ENCODE data around the gene AK9. TPM values are rescaled to one million over a fixed set of nuclear protein-coding genes. Genes with fewer than 3 reads are reported as not detected.
A peak's percentile ranks its signal among the peaks of the same experiment; 100 is the strongest.
"Not testable (repeated sequence)": the region's sequence is repeated elsewhere in the genome, so short reads cannot be mapped to it uniquely, and the experiment has no call there.

The AK9 gene
- total RNA-seq, 1 donor from 2014 or later, result 4.5 TPM

GRCh38 chr6:109696355-109696754, 5.4 kb upstream of the AK9 start:
- DNase-seq (ENCODE audit: low read depth), result no peak
- no peak overlapping the region for H3K4me3 ChIP-seq (ENCODE audit: low read depth, low read length)
- no peak for TF ChIP-seq CTCF (conservative IDR thresholded peaks at IDR 0.05; ENCODE audit: low read depth, low read length)

- TF ChIP-seq CTCF (conservative IDR thresholded peaks at IDR 0.05; ENCODE audit: low read depth, low read length), result peak; percentile 42
- H3K4me3 ChIP-seq (ENCODE audit: low read depth, low read length), result no peak overlapping the region
- DNase-seq (ENCODE audit: low read depth), result no peak
Observed at GRCh38 chr6:109695468-109695867, 4.5 kb upstream of the AK9 start.

- H3K4me3 ChIP-seq (ENCODE audit: low read depth, low read length), result no peak overlapping the region
- no peak for DNase-seq (ENCODE audit: low read depth)
- no peak for TF ChIP-seq CTCF (conservative IDR thresholded peaks at IDR 0.05; ENCODE audit: low read depth, low read length)
Observed at GRCh38 chr6:109693111-109693510, 2.1 kb upstream of the AK9 start.

GRCh38 chr6:109690373-109690736, 647 bp downstream of the AK9 start:
- DNase-seq (ENCODE audit: low read depth), result no peak
- peak overlapping the region; percentile 90 for H3K4me3 ChIP-seq (ENCODE audit: low read depth, low read length)
- no peak for TF ChIP-seq CTCF (conservative IDR thresholded peaks at IDR 0.05; ENCODE audit: low read depth, low read length)

- no peak overlapping the region for H3K4me3 ChIP-seq (ENCODE audit: low read depth, low read length)
- peak; percentile 71 for DNase-seq (ENCODE audit: low read depth)
- TF ChIP-seq CTCF (conservative IDR thresholded peaks at IDR 0.05; ENCODE audit: low read depth, low read length), result no peak
Observed at GRCh38 chr6:109687271-109687761, 3.7 kb downstream of the AK9 start.

GRCh38 chr6:109686566-109687265, 4.3 kb downstream of the AK9 start:
- H3K4me3 ChIP-seq (ENCODE audit: low read depth, low read length), result no peak overlapping the region
- no peak for TF ChIP-seq CTCF (conservative IDR thresholded peaks at IDR 0.05; ENCODE audit: low read depth, low read length)
- no peak for DNase-seq (ENCODE audit: low read depth)

- DNase-seq (ENCODE audit: low read depth), result not testable (repeated sequence)
- H3K4me3 ChIP-seq (ENCODE audit: low read depth, low read length), result peak overlapping the region; percentile 19
Observed at GRCh38 chr6:109678661-109679505, 12.1 kb downstream of the AK9 start.

Data from epithelial cell of proximal tubule (primary cell).